Breast epithelium (tissue), 4 donors: ENCODE measurements around the gene CCDC201. TPM values are rescaled to one million over a fixed set of nuclear protein-coding genes. Genes with fewer than 3 reads are reported as not detected.

ENCODE experiments used
- DNase-seq, 2 donors: peaks; one replicate each; pipeline ENCODE4 v3.0.0-alpha.2; 2019; ENCODE audit warnings: low spot score in 2 of 2
- H3K27ac ChIP-seq, 2 donors: fragments of 200-600 bp; sonication (generic) in 1 of 2; one replicate each; pipeline ENCODE4 v1.5.1; 2016 to 2019; ENCODE audit warnings: mild to moderate bottlenecking in 1 of 2
- H3K27me3 ChIP-seq, 2 donors: fragments of 200-600 bp; sonication (generic) in 1 of 2; one replicate each; pipeline versions ENCODE4 v1.5.1 to v1.6.0; 2017 to 2019; ENCODE audit warnings: control low read depth in 1 of 2, mild to moderate bottlenecking in 1 of 2
- H3K36me3 ChIP-seq: fragments of 200-600 bp; one replicate; pipeline ENCODE4 v1.5.1; 2019
- H3K4me1 ChIP-seq, 2 donors: fragments of 200-600 bp; sonication (generic); one replicate each; pipeline ENCODE4 v1.5.1; 2016 to 2019; ENCODE audit warnings: control low read depth in 1 of 2
- H3K4me3 ChIP-seq, 3 donors: fragments of 200-600 bp; sonication (generic); 1 replicate in 2 of 3; 2 replicates in 1 of 3; pipeline ENCODE4 v1.5.1; 2016 to 2019; ENCODE audit warnings: mild to moderate bottlenecking in 3 of 3, moderate library complexity in 2 of 3
- H3K9me3 ChIP-seq, 2 donors: fragments of 200-600 bp; sonication (generic) in 1 of 2; one replicate each; pipeline ENCODE4 v1.5.1; 2016 to 2019; ENCODE audit warnings: control low read depth in 1 of 2
- POLR2A ChIP-seq: fragments of 450-650 bp; IDR thresholded peaks from one replicate; pipeline ENCODE4 v1.6.1; 2016; ENCODE audit warnings: antibody characterized with exemption, mild to moderate bottlenecking, moderate library complexity
- POLR2AphosphoS5 ChIP-seq, 3 donors: sonication (generic); formaldehyde crosslinking; IDR thresholded peaks; one replicate each; pipeline ENCODE4 v1.6.1; 2017; ENCODE audit warnings: antibody characterized with exemption in 3 of 3
- intact Hi-C: fragments of 100-400 bp; cut with DNase I; formaldehyde crosslinking; loops from one replicate; pipeline ENCODE4 v1.15.1; 2023; ENCODE audit warnings: low total_unique reads
- total RNA-seq, 3 donors: library from RNA; depleted of rRNA; stranded (reverse); fragments of >200 nt; gene quantifications; one replicate each; pipeline ENCODE4 v1.1.0, GENCODE V29; 2016
- TF ChIP-seq, protein P1 (sequence below), 3 donors: fragments of 450-650 bp; IDR thresholded peaks; one replicate each; pipeline ENCODE4 v1.5.1; 2016 to 2017; ENCODE audit warnings: antibody characterized with exemption in 3 of 3, mild to moderate bottlenecking in 3 of 3, moderate library complexity in 3 of 3

Gene CCDC201
- total RNA-seq, 3 donors from 2014 or later: not detected

DNA sequence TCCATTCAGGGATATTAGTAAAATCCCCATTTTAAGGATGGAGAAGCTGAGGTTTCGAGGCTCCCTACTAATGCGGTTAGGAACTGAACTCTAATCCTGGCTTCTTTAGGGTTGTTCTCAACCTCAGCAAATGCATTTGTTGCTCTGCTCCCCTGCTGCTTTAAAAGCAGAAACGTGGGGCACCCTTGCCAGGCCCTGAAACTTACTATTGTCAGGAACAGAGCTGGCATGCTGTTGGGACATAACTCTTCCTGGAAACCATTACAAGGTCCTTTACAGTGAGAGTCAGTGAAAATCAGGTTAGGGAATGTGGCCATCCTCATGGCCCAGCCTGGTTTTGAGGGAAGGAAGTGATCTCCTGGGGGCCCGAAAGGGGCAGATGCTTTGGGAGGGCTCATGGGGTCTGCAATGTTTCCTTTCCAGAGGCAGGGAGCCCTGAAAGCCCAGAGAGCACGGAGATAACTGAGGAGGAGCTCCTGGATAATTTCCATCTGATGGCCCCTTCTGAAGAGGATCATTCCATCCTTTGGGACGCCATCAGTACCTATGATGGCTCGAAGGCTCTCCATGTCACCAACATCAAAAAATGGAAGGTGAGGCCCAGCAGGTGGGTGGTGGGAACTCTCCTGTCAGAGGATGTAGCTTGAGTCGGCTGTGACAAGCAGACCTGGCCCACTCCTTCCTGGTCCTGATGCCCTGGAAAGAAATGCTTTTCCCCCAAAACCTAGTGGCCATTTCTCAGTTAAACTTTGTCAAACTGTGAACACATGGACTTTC is 17.4 kb upstream of the CCDC201 start:
- intact Hi-C loops: no loop called here
- Histone ChIP-seq H3K4me3 (no peak overlapping the region), H3K4me1 (no peaks in the 10 kb centered on the region), H3K9me3 (no peaks in the 10 kb centered on the region), H3K36me3 (no peaks in the 10 kb centered on the region), H3K27me3 (peaks cover 0 to 32% of the 10 kb centered on the region in 2 donors), H3K27ac (no peak overlapping the region)
- TF ChIP-seq POLR2A (no peak), POLR2AphosphoS5 (IDR thresholded peaks at IDR 0.05) (no peak)
- TF ChIP-seq, protein P1, sequence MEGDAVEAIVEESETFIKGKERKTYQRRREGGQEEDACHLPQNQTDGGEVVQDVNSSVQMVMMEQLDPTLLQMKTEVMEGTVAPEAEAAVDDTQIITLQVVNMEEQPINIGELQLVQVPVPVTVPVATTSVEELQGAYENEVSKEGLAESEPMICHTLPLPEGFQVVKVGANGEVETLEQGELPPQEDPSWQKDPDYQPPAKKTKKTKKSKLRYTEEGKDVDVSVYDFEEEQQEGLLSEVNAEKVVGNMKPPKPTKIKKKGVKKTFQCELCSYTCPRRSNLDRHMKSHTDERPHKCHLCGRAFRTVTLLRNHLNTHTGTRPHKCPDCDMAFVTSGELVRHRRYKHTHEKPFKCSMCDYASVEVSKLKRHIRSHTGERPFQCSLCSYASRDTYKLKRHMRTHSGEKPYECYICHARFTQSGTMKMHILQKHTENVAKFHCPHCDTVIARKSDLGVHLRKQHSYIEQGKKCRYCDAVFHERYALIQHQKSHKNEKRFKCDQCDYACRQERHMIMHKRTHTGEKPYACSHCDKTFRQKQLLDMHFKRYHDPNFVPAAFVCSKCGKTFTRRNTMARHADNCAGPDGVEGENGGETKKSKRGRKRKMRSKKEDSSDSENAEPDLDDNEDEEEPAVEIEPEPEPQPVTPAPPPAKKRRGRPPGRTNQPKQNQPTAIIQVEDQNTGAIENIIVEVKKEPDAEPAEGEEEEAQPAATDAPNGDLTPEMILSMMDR (IDR thresholded peaks at IDR 0.05): no peak
- DNase-seq: no peak

GRCh38 chr7:45889367-45890067 is 16.6 kb upstream of the CCDC201 start:
- no peaks in the 10 kb centered on the region for H3K4me1 ChIP-seq
- peaks cover 0 to 35% of the 10 kb centered on the region in 2 donors for H3K27me3 ChIP-seq
- no peak for TF ChIP-seq POLR2A
- TF ChIP-seq, protein P1 (IDR thresholded peaks at IDR 0.05): no peak
- H3K27ac ChIP-seq: no peak overlapping the region
- no peaks in the 10 kb centered on the region for H3K9me3 ChIP-seq
- DNase-seq: no peak
- no peaks in the 10 kb centered on the region for H3K36me3 ChIP-seq
- intact Hi-C loops: no loop called here
- H3K4me3 ChIP-seq: peak overlapping the region in 2 of 3 donors; percentile 42 to 62

- H3K27ac ChIP-seq: no peak overlapping the region
- intact Hi-C loops: no loop called here
- no peak for DNase-seq
- peaks cover 0 to 35% of the 10 kb centered on the region in 2 donors for H3K27me3 ChIP-seq
- no peaks in the 10 kb centered on the region for H3K36me3 ChIP-seq
- no peaks in the 10 kb centered on the region for H3K9me3 ChIP-seq
- TF ChIP-seq, protein P1 (IDR thresholded peaks at IDR 0.05): no peak
- TF ChIP-seq POLR2AphosphoS5 (IDR thresholded peaks at IDR 0.05) (no peak), POLR2A (no peak)
- H3K4me1 ChIP-seq: no peaks in the 10 kb centered on the region
- H3K4me3 ChIP-seq: peak overlapping the region; percentile 13 to 62 (median 42)
Measured at GRCh38 chr7:45888993-45889366, 16.1 kb upstream of the CCDC201 start.

DNA sequence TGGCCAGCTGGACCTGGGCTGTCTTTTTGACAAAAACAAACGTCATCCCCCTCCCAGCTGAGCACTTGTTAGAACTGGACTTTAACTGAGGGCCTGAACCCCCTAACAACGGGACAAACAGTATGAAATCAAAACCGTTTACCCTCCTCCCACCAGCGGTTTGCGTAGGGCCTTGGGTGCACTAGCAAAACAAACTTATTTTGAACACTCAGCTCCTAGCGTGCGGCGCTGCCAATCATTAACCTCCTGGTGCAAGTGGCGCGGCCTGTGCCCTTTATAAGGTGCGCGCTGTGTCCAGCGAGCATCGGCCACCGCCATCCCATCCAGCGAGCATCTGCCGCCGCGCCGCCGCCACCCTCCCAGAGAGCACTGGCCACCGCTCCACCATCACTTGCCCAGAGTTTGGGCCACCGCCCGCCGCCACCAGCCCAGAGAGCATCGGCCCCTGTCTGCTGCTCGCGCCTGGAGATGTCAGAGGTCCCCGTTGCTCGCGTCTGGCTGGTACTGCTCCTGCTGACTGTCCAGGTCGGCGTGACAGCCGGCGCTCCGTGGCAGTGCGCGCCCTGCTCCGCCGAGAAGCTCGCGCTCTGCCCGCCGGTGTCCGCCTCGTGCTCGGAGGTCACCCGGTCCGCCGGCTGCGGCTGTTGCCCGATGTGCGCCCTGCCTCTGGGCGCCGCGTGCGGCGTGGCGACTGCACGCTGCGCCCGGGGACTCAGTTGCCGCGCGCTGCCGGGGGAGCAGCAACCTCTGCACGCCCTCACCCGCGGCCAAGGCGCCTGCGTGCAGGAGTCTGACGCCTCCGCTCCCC is 15.5 kb upstream of the CCDC201 start, which contains the start of gene IGFBP1:
IGFBP1 (plus strand) TSS at position 304 of the 808 bp plus-strand sequence; CDS start at position 469, 165 bp downstream.
- no peak within 1 kb of the TSS for H3K27ac ChIP-seq
- DNase-seq: no peak

More for the DNA sequence above, 15.5 kb upstream of the CCDC201 start, which contains the start of gene IGFBP1:
- Histone ChIP-seq H3K36me3 (no peaks in the 10 kb centered on the region), H3K4me3 (peak within 1 kb of the TSS; percentile 13 to 62 (median 42)), H3K27me3 (peaks cover 0 to 35% of the 10 kb centered on the region in 2 donors), H3K4me1 (no peaks in the 10 kb centered on the region), H3K9me3 (no peaks in the 10 kb centered on the region)
- intact Hi-C loops: no loop called here
- TF ChIP-seq POLR2AphosphoS5 (IDR thresholded peaks at IDR 0.05): no peak
- no peak for TF ChIP-seq POLR2A
- TF ChIP-seq, protein P1 (IDR thresholded peaks at IDR 0.05): no peak
